WTC11 (cell line): ENCODE results near the gene SMC1B. TPM values are rescaled to one million over a fixed set of nuclear protein-coding genes. Genes with fewer than 3 reads are reported as not detected.

Experiments
- ATAC-seq: fragments of 200-7000 bp; cut with Tn5 transposase; 2 replicates; pipeline ENCODE4 v1.10.0; 2021; ENCODE audit warnings: mild to moderate bottlenecking, moderate library complexity
- CTCF ChIA-PET: fragments of 300-600 bp; sonication (Branson Sonifier 250); formaldehyde crosslinking; loops from one replicate; lab custom pipeline; 2021; ENCODE audit warnings: antibody characterized with exemption; lab: Charles Lee
- POLR2A ChIA-PET: fragments of 350-600 bp; sonication (Branson Sonifier 250); formaldehyde crosslinking; loops from one replicate; lab custom pipeline; 2021; ENCODE audit warnings: antibody characterized with exemption; lab: Charles Lee
- DNase-seq: peaks from one replicate; pipeline ENCODE4 v3.0.0; 2021; ENCODE audit warnings: low spot score
- H3K27ac Mint-ChIP-seq: 2 replicates; pipeline ENCODE4 v1.8.0; 2021; ENCODE audit warnings: mixed read lengths
- H3K27me3 Mint-ChIP-seq: 2 replicates; pipeline ENCODE4 v1.8.0; 2021; ENCODE audit warnings: low read depth, mild to moderate bottlenecking, moderate library complexity, mixed read lengths
- H3K36me3 Mint-ChIP-seq: 2 replicates; pipeline ENCODE4 v1.8.0; 2021; ENCODE audit warnings: mixed read lengths
- H3K4me1 Mint-ChIP-seq: 2 replicates; pipeline ENCODE4 v1.8.0; 2022; ENCODE audit warnings: mixed read lengths
- H3K4me3 Mint-ChIP-seq: 2 replicates; pipeline ENCODE4 v1.8.0; 2021; ENCODE audit warnings: mild to moderate bottlenecking, moderate library complexity, mixed read lengths
- H3K9me3 Mint-ChIP-seq: 2 replicates; pipeline ENCODE4 v1.8.0; 2021; ENCODE audit warnings: mixed read lengths
- CREB1 ChIP-seq: sonication (generic); formaldehyde crosslinking; IDR thresholded peaks from 2 replicates; pipeline ENCODE4 v1.8.0; 2023; ENCODE audit warnings: mild to moderate bottlenecking, missing genetic modification reagents
- CREM ChIP-seq: sonication (generic); formaldehyde crosslinking; IDR thresholded peaks from 2 replicates; pipeline ENCODE4 v1.8.1; 2022; ENCODE audit warnings: mild to moderate bottlenecking, missing genetic modification reagents, moderate library complexity
- ESRRA ChIP-seq: sonication (generic); formaldehyde crosslinking; IDR thresholded peaks from 2 replicates; pipeline ENCODE4 v1.8.1; 2022; ENCODE audit warnings: mild to moderate bottlenecking, missing genetic modification reagents, borderline replicate concordance
- ETV6 ChIP-seq: sonication (generic); formaldehyde crosslinking; IDR thresholded peaks from 2 replicates; pipeline ENCODE4 v1.8.1; 2022; ENCODE audit warnings: mild to moderate bottlenecking, missing genetic modification reagents
- FOXJ3 ChIP-seq: sonication (generic); formaldehyde crosslinking; IDR thresholded peaks from 2 replicates; pipeline ENCODE4 v1.9.0; 2021; ENCODE audit warnings: missing genetic modification reagents, mild to moderate bottlenecking, borderline replicate concordance
- FOXP1 ChIP-seq: sonication (generic); formaldehyde crosslinking; IDR thresholded peaks from 2 replicates; pipeline ENCODE4 v1.8.0; 2022; ENCODE audit warnings: missing genetic modification reagents, mild to moderate bottlenecking, moderate library complexity, borderline replicate concordance
- JAZF1 ChIP-seq: fragments of 250-450 bp; sonication (Bioruptor Pico); IDR thresholded peaks from 2 replicates; pipeline ENCODE4 v1.9.0; 2021; ENCODE audit warnings: moderate library complexity, mild to moderate bottlenecking, inconsistent platforms
- NR2C2 ChIP-seq: sonication (generic); formaldehyde crosslinking; IDR thresholded peaks from 2 replicates; pipeline ENCODE4 v1.8.0; 2022; ENCODE audit warnings: mild to moderate bottlenecking, missing genetic modification reagents
- OVOL2 ChIP-seq: fragments of 250-450 bp; sonication (Bioruptor Pico); IDR thresholded peaks from 2 replicates; pipeline ENCODE4 v1.9.0; 2021; ENCODE audit warnings: mild to moderate bottlenecking, borderline replicate concordance
- RORB ChIP-seq: fragments of 250-450 bp; sonication (Bioruptor Pico); IDR thresholded peaks from 2 replicates; pipeline ENCODE4 v1.9.0; 2021; ENCODE audit warnings: mild to moderate bottlenecking
- SMAD4 ChIP-seq: sonication (generic); formaldehyde crosslinking; IDR thresholded peaks from 2 replicates; pipeline ENCODE4 v1.8.0; 2022; ENCODE audit warnings: mild to moderate bottlenecking, missing genetic modification reagents
- ZNF232 ChIP-seq: sonication (generic); formaldehyde crosslinking; IDR thresholded peaks from 2 replicates; pipeline ENCODE4 v1.8.0; 2022; ENCODE audit warnings: mild to moderate bottlenecking, missing genetic modification reagents
- total RNA-seq: library from RNA; stranded (reverse); gene quantifications from 3 replicates; pipeline ENCODE4 v1.2.3, GENCODE V29; 2021
- TF ChIP-seq, protein P1 (sequence below): sonication (generic); formaldehyde crosslinking; IDR thresholded peaks from 2 replicates; pipeline ENCODE4 v1.8.0; 2022; ENCODE audit warnings: mild to moderate bottlenecking, missing genetic modification reagents
- TF ChIP-seq, protein P2 (sequence below): sonication (generic); formaldehyde crosslinking; IDR thresholded peaks from 2 replicates; pipeline ENCODE4 v1.8.0; 2022; ENCODE audit warnings: mild to moderate bottlenecking, missing genetic modification reagents
- TF ChIP-seq, protein P3 (sequence below): sonication (generic); formaldehyde crosslinking; IDR thresholded peaks from 2 replicates; pipeline ENCODE4 v1.8.0; 2023; ENCODE audit warnings: missing genetic modification reagents, mild to moderate bottlenecking, borderline replicate concordance
- TF ChIP-seq, protein P4 (sequence below): sonication (generic); formaldehyde crosslinking; conservative IDR thresholded peaks from 2 replicates; pipeline ENCODE4 v1.8.1; 2023; ENCODE audit warnings: mild to moderate bottlenecking, low read depth, missing genetic modification reagents, moderate library complexity
- TF ChIP-seq, protein P5 (sequence below): sonication (generic); formaldehyde crosslinking; IDR thresholded peaks from 2 replicates; pipeline ENCODE4 v1.8.1; 2022; ENCODE audit warnings: low read depth, missing genetic modification reagents, borderline replicate concordance
- TF ChIP-seq, protein P6 (sequence below): sonication (generic); formaldehyde crosslinking; IDR thresholded peaks from 2 replicates; pipeline ENCODE4 v1.8.1; 2022; ENCODE audit warnings: mild to moderate bottlenecking, moderate library complexity, missing genetic modification reagents

Gene SMC1B
- total RNA-seq, 1 experiment from 2014 or later, result 0.07 TPM

DNA sequence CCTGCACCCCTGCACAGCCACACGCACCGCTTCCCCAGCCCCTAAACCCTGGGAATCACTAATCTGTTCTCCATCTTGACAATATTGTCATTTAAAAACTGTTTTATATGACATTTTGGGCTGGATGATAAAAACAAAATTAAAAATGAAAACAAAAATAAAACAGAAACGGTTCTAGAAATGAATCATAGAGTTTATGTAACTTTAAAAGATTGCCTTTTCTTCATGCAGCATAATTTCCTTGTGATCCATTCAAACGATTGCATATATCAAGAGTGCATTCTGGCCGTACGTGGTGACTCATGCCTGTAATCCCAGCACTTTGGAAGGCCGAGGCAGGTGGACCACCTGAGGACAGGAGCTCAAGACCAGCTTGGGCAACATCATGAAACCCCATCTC is 110.2 kb downstream of the SMC1B start (continued):
- no peak for TF ChIP-seq OVOL2
- TF ChIP-seq, all 79 proteins: peak for 0

DNA sequence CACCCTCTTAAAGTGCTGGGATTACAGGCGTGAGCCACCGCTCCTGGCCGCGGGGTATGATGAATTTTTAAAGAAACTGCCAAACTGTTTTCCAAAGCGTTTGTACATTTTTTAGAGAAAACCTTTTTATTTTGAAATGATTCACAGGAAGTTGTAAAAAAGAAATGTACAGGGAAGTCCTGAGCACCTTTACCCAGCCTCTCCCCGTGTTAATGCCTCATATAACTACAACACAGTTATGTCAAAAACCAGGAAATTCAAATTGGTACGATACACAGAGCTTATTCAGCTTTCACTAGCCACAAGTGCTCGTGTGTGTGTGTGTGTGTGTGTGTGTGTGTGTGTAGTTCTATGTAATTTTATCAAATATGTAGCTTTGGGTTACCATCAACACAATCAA is 110.6 kb downstream of the SMC1B start:
- DNase-seq (no peak), ATAC-seq (no peak)
- Mint-ChIP-seq H3K27ac (no peak overlapping the region), H3K9me3 (no peaks in the 10 kb centered on the region), H3K27me3 (peaks cover 2% of the 10 kb centered on the region; the same call in 1 of the 2 replicates), H3K4me3 (no peak overlapping the region), H3K4me1 (peaks cover 15% of the 10 kb centered on the region)
- ChIA-PET POLR2A (no interaction called here), CTCF (no interaction called here)
- no peak for TF ChIP-seq JAZF1
- no peak for TF ChIP-seq FOXJ3
- TF ChIP-seq, protein P1, sequence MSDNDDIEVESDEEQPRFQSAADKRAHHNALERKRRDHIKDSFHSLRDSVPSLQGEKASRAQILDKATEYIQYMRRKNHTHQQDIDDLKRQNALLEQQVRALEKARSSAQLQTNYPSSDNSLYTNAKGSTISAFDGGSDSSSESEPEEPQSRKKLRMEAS (CRISPR knock-in tag), result no peak
- no peak for TF ChIP-seq FOXP1
- TF ChIP-seq CREM (CRISPR knock-in tag), result no peak
- TF ChIP-seq, protein P2, sequence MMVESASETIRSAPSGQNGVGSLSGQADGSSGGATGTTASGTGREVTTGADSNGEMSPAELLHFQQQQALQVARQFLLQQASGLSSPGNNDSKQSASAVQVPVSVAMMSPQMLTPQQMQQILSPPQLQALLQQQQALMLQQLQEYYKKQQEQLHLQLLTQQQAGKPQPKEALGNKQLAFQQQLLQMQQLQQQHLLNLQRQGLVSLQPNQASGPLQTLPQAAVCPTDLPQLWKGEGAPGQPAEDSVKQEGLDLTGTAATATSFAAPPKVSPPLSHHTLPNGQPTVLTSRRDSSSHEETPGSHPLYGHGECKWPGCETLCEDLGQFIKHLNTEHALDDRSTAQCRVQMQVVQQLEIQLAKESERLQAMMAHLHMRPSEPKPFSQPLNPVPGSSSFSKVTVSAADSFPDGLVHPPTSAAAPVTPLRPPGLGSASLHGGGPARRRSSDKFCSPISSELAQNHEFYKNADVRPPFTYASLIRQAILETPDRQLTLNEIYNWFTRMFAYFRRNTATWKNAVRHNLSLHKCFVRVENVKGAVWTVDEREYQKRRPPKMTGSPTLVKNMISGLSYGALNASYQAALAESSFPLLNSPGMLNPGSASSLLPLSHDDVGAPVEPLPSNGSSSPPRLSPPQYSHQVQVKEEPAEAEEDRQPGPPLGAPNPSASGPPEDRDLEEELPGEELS, result no peak
- TF ChIP-seq CREB1 (CRISPR knock-in tag), result no peak
- TF ChIP-seq, protein P3, sequence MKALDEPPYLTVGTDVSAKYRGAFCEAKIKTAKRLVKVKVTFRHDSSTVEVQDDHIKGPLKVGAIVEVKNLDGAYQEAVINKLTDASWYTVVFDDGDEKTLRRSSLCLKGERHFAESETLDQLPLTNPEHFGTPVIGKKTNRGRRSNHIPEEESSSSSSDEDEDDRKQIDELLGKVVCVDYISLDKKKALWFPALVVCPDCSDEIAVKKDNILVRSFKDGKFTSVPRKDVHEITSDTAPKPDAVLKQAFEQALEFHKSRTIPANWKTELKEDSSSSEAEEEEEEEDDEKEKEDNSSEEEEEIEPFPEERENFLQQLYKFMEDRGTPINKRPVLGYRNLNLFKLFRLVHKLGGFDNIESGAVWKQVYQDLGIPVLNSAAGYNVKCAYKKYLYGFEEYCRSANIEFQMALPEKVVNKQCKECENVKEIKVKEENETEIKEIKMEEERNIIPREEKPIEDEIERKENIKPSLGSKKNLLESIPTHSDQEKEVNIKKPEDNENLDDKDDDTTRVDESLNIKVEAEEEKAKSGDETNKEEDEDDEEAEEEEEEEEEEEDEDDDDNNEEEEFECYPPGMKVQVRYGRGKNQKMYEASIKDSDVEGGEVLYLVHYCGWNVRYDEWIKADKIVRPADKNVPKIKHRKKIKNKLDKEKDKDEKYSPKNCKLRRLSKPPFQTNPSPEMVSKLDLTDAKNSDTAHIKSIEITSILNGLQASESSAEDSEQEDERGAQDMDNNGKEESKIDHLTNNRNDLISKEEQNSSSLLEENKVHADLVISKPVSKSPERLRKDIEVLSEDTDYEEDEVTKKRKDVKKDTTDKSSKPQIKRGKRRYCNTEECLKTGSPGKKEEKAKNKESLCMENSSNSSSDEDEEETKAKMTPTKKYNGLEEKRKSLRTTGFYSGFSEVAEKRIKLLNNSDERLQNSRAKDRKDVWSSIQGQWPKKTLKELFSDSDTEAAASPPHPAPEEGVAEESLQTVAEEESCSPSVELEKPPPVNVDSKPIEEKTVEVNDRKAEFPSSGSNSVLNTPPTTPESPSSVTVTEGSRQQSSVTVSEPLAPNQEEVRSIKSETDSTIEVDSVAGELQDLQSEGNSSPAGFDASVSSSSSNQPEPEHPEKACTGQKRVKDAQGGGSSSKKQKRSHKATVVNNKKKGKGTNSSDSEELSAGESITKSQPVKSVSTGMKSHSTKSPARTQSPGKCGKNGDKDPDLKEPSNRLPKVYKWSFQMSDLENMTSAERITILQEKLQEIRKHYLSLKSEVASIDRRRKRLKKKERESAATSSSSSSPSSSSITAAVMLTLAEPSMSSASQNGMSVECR (CRISPR knock-in tag), result no peak
- no peak for TF ChIP-seq ETV6
- TF ChIP-seq, protein P4, sequence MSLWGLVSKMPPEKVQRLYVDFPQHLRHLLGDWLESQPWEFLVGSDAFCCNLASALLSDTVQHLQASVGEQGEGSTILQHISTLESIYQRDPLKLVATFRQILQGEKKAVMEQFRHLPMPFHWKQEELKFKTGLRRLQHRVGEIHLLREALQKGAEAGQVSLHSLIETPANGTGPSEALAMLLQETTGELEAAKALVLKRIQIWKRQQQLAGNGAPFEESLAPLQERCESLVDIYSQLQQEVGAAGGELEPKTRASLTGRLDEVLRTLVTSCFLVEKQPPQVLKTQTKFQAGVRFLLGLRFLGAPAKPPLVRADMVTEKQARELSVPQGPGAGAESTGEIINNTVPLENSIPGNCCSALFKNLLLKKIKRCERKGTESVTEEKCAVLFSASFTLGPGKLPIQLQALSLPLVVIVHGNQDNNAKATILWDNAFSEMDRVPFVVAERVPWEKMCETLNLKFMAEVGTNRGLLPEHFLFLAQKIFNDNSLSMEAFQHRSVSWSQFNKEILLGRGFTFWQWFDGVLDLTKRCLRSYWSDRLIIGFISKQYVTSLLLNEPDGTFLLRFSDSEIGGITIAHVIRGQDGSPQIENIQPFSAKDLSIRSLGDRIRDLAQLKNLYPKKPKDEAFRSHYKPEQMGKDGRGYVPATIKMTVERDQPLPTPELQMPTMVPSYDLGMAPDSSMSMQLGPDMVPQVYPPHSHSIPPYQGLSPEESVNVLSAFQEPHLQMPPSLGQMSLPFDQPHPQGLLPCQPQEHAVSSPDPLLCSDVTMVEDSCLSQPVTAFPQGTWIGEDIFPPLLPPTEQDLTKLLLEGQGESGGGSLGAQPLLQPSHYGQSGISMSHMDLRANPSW (CRISPR knock-in tag), result no peak
- no peak for TF ChIP-seq RORB (CRISPR knock-in tag)
- TF ChIP-seq ZNF232 (CRISPR knock-in tag), result no peak
- no peak for TF ChIP-seq ESRRA (CRISPR knock-in tag)
- TF ChIP-seq, protein P5, sequence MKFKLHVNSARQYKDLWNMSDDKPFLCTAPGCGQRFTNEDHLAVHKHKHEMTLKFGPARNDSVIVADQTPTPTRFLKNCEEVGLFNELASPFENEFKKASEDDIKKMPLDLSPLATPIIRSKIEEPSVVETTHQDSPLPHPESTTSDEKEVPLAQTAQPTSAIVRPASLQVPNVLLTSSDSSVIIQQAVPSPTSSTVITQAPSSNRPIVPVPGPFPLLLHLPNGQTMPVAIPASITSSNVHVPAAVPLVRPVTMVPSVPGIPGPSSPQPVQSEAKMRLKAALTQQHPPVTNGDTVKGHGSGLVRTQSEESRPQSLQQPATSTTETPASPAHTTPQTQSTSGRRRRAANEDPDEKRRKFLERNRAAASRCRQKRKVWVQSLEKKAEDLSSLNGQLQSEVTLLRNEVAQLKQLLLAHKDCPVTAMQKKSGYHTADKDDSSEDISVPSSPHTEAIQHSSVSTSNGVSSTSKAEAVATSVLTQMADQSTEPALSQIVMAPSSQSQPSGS (CRISPR knock-in tag), result no peak
- TF ChIP-seq, protein P6, sequence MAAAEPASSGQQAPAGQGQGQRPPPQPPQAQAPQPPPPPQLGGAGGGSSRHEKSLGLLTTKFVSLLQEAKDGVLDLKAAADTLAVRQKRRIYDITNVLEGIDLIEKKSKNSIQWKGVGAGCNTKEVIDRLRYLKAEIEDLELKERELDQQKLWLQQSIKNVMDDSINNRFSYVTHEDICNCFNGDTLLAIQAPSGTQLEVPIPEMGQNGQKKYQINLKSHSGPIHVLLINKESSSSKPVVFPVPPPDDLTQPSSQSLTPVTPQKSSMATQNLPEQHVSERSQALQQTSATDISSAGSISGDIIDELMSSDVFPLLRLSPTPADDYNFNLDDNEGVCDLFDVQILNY (CRISPR knock-in tag), result no peak
- no peak for TF ChIP-seq NR2C2 (CRISPR knock-in tag)
- no peak for TF ChIP-seq SMAD4 (CRISPR knock-in tag)
- TF ChIP-seq, all 79 proteins: peak for 0
- no peaks in the 10 kb centered on the region for H3K36me3 Mint-ChIP-seq
